Hematopoietic multipotent progenitor cell treated with erythropoietin and hydrocortisone succinate and interleukin-3 and kit ligand, for 8 days (in vitro differentiated cells): Measurements from ENCODE around the gene TMEM14A.
"Not testable (repeated sequence)": the region's sequence is repeated elsewhere in the genome, so short reads cannot be mapped to it uniquely, and the experiment has no call there.

ENCODE experiments used
- DNase-seq: peaks from one replicate; pipeline ENCODE4 v3.0.0-alpha.2; 2015

TMEM14A gene

DNA sequence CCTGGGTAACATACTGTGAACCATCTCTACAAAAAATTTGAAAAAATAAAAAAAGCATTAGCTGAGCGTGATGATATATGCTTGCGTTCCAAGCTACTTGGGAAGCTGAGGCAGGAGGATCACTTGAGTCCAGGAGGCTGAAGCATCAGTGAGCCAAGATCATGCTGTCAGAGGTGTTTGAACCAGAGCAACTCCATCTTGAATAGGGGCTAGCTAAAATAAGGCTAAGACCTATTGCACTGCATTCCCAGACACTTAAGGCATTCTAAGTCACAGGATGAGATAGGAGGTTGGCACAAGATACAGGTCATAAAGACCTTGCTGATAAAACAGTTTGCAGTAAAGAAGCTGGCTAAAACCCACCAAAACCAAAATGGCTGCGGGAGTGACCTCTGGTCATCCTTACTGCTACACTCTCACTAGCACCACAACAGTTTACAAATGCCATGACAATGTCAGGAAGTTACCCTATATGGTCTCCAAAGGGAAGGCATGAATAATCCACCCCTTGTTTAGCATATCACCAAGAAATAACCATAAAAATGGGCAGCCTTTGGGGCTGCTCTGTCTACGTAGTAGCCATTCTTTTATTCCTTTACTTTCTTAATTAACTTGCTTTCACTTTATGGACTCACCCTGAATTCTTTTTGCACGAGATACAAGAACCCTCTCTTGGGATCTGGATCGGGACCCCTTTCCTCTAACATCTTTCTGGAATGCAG is 34.0 kb downstream of the TMEM14A start:
- DNase-seq = not testable (repeated sequence)

DNA sequence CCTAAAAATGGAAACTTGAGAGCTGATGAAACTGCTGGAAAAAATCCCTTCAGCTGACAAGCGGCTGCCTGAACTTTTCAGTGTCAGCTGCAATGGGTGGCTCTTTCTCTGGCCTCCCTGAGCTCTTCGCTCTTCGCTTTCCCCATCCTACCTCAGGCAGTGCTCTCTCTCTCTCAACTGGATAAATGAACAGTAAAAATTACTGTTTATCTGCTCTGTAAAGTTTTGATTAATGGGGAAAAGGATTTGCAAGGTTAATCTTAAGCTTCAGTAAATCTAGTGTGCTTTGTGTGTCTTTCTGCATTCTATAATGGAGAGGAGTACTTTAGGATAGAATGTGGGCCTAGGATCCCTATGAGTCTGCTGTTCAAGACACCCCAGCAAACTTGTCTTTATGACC is 35.1 kb downstream of the TMEM14A start:
- no peak for DNase-seq

DNA sequence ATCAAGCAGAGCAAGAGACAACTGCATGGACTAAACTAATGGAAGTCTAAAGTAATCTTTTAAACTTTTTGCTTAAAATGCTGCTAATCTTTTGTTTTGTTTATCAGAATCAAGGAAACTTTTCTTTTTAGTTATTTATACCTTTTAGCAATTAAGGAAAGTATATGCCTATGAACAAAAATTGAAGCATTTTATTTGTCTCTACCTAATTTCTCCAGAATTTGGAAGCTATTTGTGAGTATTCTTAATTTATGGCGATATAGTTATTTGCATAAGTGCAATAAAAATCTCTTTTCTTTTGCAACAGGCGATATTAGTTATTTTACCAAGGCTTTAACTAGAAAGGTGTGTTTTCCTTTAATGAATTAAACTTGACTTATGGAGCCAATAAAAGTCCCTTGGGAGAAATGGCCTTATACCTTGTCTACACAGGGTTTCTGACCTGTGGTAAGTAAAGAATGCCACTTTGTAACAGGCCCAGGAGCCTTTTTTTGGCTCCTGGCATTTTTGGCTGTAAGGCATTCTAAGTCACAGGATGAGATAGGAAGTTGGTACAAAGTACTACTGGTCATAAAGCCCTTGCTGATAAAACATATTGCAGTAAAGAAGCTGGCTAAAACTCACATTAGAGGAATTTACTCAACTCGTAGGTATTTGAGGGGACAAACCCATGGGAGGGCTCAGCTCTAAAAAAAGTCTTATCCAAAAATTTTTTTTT is 37.2 kb downstream of the TMEM14A start:
- DNase-seq = no peak

DNA sequence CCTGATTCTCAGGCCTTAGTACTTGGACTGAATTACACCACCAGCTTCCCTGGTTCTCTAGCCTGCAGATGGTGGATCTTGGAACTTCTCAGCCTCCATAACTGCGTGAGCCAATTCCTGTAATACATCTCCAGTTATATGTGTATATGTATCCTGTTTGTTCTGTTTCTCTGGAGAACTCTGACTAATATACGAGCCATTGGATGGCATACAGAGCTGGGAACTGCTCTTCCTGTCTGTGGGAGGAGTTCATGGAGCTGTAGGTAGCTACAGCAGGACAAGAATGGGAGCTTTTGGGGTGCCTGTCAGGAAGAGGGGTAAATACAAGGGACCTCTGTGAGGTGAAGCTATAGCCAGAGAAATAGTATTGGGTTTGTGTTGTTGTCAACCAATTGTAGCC is 41.2 kb downstream of the TMEM14A start:
- DNase-seq = no peak

DNA sequence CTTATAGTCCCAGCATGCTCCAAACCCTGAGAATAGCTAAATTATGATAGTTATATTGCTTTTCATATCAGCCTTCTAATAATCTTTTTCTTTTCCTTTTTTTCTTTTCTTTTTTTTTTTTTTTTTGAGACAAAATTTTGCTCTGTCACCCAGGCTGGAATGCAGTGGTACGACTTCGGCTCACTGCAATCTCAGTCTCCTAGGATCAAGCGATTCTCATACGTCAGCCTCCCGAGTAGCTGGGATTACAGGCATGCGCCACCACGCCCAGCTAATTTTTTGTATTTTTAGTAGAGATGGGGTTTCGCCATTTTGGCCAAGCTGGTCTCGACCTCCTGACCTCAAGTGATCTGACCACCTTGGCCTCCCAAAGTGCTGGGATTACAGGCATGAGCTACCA is 43.8 kb downstream of the TMEM14A start:
- DNase-seq = not testable (repeated sequence)

DNA sequence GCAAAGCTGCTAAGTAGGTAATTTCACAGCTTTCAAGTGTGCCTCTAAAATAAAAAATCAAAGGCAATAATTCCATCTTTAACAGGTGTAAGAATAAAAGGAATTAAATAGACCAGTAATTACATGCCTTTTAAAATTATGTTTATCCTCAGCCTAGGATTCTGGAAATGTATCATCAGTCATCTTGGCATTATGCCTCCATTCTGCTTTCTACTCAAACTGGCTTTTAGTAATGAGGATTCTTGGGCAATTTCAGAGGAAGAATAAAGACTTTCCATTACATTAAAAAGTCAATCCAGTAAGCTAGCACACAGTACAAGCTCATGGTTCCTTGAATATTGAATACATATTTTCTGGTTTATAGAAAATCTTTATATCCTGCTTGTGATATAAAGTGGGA is 47.6 kb downstream of the TMEM14A start:
- DNase-seq = no peak

DNA sequence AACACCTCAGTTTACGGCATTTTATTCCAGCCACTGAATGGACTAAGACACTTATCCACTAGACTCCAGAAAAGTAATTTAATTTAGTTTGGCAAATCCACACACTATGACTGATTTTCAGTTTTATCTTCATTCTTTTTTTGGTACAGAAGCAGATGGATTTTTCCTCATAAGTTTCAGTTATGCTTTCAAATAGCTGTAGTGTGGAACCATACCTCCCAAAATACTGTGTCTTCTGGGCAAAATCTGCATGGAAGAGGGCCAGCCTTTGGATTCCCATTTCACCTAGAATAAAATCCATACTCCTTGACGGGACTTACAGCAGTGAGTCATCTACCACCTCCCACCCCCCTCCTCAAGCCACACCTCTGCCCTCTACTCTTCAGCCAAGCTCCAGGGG is 49.4 kb downstream of the TMEM14A start:
- DNase-seq = no peak

DNA sequence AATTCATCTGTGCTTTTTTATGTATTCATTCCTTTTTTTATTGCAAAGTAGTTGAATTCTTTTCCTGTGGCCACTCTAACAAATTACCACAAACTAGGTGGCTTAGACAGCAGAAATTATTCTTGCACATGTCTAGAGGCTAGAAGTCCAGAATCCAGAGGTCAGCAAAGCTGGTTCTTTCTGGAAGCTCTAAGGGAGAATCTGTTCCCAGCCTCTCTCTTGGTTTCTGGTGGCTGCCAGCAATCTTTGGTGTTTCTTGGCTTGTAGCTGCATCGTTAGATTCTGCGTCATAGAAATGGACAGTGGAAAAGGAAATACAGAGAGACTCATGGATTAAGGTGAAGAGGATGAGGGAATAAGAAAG is 53.1 kb downstream of the TMEM14A start:
- DNase-seq = no peak

DNA sequence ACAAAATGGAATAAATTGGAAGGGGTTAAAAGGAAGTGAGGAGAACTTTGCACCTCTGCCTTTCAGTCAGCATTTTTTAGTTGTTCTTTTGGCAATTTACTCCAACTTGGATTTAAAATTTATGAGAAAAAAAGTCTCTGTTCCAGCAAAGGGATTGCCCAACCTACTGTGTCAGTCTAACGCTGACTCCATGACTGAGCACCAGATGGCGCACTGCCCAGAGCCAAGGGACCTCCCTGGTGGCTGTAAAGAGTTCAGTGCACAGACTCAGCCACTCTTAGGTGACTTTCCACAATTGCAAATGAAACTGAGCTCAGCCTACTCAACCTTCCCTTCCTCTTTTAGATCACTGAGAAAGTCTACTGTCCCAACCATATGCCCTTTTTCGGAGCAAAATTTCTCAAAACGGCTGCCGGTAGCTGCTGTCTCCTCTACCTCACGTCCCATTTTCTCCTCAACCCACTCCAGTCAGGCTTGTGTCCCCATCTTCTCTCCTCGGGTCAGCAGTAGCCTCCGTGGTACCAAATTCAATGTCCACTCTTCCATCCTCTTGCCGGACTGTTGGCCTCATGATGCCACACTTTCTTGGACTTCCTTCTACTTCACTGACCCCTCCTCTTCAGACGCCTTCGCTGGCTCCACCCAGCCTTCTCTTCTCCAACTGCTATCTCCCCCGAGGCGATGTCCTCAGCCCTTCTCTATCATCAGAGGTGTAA is 53.7 kb downstream of the TMEM14A start:
- peak; percentile 74 for DNase-seq

DNA sequence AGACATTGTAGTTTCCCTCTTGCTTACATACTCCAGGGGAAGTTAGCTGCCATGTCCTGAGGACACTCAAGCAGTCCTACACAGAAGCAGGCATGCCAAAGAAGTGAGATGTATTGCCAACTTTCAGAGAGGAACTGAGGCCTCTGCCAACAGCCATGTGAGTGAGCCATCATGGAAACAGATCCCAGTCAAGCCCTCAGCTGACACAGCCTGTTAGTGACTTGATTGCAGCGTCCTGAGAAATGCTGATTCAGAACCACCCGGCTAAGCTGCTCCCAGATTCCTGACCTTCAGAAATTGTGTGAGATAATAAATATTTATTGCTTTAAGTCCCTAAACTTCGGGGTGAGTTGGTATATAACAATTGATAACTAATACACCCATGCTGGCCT is 54.2 kb downstream of the TMEM14A start:
- DNase-seq = no peak

DNA sequence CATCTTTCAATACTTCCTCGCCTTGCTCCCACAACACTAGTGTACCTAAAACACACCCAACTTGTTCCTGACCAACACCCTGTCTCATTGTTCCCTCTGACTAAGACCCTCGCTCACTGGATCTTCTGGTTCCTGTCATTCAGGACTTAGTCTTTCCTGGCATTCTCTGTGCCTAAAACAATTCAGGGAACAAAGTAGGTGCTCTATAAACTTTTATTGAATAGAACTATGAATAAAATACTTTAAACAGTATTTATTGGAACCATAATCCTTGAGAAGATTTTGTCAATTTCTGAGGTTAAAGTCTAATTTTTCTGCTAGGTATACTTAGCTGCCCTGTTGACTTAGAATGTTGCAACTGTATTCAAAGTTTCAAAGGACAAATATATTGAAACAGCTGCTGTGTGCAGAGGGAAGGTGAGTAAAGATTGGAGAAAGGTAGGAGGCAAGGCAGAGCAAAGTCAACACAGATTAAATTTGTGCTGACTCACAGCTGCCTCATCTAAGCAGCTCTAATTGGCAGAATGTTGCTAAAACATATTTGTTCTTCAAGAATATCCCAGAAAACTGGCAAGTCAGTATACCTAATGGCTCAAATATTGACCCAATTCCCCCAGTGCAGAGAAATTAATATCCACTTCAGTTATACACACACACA is 54.8 kb downstream of the TMEM14A start:
- no peak for DNase-seq

DNA sequence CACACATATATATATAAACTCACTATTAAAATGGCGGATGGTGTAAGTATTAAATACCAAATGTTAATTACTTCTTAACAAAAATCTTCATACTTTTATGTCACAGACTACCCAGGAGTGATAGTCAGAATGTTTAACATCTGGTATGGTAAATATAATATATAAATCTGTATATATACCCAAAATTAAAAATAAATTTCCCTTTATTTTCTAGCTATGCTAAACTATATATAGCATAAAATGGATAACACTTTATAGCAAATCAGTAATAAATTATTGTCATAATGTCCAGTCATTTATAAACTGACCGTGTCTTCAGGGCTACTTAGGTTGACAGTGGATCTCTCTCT is 55.3 kb downstream of the TMEM14A start:
- no peak for DNase-seq

DNA sequence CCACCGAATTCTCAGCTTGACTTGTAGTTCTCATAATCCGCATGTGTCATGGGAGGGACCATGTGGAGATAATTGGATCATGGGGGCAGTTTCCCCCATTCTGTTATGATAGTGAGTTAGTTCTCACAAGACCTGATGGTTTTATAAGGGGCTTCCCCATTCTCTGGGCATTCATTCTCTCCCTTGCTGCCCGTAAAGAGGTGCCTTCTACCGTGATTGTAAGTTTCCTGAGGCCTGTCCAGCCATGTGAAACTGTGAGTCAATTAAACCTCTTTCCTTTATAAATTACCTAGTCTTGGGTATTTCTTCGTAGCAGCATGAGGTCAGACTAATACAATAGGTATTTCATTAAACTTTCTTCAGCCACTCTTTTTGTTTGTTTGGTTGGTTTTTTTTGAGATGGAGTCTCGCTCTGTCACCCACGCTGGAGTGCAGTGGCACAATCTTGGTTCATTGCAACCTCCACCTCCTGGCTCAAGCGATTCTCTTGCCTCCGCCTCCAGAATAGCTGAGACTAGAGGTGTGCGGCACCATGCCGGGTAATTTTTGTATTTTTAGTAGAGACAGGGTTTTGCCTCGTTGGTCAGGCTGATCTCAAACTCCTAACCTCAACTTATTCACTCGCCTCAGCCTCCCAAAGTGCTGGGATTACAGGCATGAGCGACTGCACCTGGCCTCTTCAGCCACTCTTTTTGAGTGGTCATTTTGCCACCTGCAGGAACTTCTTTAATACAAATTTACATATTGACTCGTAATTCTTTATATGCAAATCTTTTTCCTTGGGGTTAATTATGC is 56.0 kb downstream of the TMEM14A start:
- no peak for DNase-seq

DNA sequence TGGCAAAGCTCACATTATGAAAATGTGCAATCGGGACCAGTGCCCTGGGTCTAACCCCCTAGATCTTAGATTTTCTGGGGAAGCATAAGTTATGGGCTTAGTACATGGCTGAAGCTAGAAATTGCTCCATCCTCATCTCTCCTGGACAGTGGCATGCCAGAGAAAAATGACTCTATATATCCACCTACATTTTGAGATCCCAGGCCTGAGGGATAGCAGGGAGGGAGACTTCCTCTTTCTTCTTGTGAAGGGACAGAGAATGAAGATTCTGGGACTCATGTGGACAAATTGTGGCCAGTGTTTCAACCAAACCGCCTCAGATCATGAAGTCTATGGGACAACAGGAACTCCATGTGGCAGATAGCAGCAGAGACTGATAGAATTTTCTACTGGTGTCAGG is 57.0 kb downstream of the TMEM14A start:
- DNase-seq = no peak

DNA sequence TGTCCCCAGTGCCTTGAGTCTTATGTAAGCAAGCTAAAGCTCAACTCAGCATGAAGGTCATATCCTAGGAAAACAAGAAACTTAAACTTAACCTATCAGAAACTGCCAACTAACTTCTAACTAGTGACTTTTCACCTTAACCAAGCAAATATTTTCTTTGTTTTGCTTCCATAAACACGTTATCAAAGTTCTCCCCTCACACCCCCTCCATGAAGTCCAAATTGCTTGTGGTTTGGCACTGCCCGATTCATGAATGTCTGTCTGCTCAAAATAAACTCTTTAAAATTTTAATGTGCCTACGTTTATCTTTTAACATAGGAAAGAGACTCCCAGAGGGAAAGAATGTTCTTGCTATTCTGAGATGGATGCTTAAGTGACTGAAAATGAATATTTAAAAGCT is 57.5 kb downstream of the TMEM14A start:
- DNase-seq = no peak

DNA sequence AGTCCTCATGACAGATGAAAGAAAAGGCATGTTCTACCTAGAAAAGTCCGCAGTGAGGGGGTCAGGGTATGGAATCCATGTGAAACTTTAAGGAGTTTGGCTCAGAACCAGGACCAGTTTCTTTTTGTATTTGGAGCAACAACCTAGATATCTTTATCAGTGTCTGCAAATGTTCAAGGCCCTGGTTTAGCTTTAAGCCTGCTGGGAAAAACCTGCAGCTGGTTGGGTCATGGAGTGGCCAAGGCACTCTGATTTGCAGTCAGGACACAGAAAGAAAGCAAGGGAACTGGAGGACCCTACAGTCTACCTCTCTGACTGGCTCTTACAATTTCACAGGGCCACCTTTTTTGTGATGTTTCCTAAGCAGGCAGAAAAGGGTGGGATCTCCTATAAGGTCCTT is 58.7 kb downstream of the TMEM14A start:
- DNase-seq = no peak

DNA sequence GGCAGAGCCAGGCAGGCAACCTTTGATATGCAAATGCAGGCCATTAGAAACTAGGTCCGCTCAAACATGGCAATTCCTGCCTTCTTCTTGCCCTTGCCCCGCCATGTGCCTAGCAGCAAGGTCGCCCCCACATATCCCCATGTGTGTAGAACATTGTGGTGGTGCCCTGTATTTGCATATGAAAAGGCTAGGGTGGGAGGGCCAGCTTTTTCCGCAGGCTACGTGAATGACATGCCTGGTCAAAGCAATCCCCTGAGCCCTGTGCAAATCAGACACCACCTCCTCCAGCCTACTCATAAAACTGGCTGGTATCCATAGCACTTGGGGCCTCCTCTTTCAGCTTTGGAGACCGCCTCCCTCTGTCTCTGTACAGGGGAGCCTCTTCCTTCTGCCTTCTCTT is 60.8 kb downstream of the TMEM14A start:
- DNase-seq = no peak

DNA sequence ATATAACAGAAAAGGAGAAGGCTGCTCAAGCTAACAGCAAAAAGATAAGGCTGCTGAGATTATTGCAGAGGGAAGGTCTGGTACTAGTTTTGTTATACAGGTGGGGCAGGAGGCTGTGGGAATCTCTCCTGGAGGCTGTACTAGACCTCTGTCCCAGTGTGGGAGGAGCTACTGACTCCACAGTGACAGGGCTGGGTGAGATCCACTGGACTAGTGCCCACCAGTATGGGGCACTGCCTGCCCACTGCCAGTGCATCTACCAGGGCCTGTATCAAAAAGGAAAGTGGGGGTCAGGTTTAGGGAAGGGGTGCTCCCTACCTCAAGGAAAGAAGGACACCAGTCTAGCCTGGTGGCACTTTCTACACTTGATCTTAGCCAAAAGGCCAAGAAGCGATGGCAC is 62.3 kb downstream of the TMEM14A start:
- no peak for DNase-seq

DNA sequence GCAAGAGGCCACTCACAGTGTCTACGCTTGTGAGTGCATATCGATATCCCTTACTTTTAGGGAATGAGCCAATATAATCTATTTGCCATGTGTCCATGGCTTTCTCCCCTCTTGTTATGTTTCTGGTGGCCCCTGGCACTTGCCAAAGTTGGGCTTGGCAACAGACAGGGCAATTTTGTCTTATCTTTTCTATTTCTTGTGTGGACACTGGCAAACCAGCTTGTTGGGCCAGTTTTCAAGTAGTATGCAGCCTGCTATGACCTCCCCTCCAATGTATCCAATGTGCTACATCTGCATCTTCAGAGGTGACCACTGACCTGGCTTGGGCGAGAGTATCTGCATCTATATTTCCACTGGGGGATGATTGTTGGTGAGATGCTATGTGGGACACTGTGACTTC is 63.2 kb downstream of the TMEM14A start:
- no peak for DNase-seq

DNA sequence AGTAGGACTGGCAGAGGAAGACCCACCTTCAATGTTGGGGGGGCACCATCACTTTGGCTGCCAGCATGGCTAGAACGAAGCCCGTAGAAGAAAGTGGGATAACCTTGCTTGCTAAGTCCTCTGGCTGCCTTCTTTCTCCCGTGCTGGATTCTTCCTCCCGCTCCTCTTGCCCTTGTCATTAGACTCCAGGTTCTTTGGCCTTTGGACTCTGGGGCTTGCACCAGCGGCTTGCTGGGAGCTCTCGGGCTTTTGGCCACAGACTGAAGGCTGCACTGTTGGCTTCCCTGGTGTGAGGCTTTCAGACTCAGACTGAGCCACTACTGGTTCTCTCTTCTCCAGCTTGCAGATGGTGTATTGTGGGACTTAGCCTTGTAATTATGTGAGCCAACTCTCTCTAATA is 64.2 kb downstream of the TMEM14A start:
- no peak for DNase-seq

DNA sequence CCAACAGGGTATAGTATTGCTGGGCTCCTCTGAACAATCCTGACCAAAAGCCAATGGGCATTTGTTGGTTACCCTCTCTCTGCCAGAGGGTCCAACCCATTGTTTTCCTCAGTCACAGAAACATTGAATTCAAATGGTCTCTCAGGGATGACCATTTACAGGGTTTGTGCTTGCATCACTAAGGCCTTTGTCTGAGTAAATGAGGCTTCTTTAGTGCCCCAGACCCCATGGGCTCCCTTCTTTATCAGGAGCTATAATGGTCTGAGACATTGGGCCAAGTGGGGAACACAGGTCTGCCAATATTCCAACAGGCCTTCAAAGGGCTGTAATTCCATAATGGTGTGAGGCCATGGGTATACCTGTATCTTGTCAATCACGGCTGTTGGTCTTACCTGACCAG is 65.2 kb downstream of the TMEM14A start:
- DNase-seq = no peak
